GM21576 (cell line): ENCODE results near the gene EYA3.
"Not testable (repeated sequence)": the region's sequence is repeated elsewhere in the genome, so short reads cannot be mapped to it uniquely, and the experiment has no call there.

ENCODE experiments used
- ATAC-seq: cut with Tn5 transposase; IDR thresholded peaks from one replicate; pipeline ENCODE4 v1.9.1; 2021; ENCODE audit warnings: mild to moderate bottlenecking, moderate library complexity; ENCODE audit not compliant: unreplicated experiment

EYA3 gene

DNA sequence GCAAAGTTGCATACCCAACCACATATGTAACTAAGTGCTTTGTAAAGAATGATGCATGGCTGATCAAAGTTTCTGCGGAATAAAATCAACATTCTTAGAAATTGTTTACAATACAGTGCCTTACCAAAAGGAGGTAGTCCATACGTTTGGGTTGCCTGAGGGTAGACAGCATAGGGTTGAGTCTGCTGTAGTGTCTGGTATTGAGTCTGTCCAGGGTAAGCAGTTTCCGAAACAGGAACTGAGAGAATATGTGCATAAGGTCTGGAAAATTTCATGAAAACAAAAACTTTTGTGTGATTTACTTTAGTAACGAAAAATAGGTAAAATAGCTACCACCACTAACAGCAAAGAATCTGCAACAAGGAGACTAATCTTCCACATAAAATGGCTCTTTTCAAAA, 53.0 kb downstream of the EYA3 start:
- ATAC-seq: no peak

DNA sequence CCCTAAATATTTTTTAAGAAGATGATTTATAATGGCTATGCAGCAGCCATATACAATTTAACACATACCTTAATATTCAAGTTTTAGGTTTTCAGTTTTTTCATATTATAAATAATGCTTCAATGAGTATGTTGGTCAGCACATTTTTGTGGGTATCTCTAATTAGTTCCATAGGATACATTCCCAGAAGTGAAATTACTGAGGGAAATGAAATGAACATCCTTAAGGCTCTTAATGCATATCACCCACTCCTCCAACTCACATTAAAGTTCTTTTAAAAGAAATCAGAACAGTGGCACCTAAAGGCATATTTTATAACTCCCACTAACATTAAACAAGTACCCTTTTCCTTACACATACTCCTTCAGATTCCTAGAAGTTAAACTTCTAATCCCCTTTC, 56.1 kb downstream of the EYA3 start:
- ATAC-seq: no peak

DNA sequence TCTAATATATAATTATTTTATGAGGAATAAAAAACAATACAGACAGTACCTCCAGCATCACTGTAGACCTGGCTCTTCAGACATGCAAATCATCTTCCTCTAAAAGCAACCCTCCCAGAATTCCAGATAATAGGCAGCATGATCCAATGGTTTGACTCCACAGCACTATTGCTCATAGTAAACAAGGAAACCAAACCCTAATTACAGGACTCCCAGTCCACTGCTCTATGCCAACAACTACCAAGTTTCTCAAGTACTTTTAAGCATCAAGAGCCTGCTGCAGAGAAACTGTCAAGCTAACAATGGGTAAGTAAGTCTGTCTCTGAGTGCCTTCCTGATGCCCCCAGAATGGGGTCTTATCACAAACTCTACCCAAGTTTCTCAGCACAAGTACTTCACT, 57.2 kb downstream of the EYA3 start:
- ATAC-seq: no peak

- no peak for ATAC-seq
Measured at GRCh38 chr1:28028873-28029654, 59.3 kb downstream of the EYA3 start.

DNA sequence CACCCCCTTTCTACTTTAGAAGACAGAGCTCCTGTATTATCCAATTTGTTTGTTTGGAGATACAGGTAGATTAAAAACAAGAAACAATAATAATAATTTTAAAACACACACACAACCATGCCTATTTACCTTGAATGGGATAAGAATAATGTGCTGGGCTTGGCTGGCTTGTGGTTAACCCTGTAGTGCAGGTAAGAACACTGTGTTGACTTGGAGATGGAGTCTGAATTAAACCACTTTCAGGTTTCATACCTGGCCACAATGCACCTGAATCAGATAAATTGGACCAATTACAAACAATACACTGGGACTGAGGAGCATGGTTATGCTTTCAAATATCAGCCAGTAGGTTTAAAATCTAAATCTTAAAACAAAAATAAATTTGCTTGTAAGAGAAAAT, 60.8 kb downstream of the EYA3 start:
- ATAC-seq: no peak

DNA sequence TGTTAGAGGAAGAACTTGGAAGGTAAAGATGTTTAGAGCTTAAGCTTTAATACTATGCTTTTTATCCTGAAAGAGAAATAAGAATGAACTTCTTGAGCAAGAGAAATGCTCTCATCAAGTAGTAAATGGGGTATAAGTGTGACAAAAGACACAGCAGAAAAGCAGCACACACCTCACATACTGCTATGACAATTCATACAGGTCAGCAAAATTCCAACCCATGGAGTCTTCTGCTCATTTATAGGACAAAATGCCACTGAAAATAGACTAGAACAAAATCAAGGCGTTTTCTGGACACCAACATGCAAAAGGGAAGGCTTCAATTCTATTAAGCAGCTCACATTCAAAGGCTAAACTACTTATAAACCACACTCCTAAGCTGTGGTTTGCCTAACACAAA, 61.2 kb downstream of the EYA3 start:
- ATAC-seq: no peak

DNA sequence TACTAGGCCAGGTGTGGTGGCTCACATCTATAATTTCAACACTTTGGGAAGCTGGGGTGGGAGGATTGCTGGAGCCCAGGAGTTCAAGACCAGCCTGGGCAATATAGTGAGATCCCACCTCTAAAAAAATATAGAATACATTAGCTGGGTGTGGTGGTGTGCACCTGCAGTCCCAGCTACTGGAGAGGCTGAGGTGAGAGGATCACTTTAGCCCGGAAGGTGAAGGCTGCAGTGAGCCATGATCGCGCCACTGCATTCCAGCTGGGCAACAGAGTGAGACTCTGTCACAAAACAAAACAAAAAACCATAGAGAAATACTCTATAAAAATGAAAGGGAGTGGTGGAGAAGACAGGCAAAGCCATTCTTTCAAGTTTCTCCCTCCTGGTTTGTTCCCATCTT, 62.1 kb downstream of the EYA3 start:
- ATAC-seq: no peak

GRCh38 chr1:28021064-28021463, 67.3 kb downstream of the EYA3 start:
- ATAC-seq: no peak

DNA sequence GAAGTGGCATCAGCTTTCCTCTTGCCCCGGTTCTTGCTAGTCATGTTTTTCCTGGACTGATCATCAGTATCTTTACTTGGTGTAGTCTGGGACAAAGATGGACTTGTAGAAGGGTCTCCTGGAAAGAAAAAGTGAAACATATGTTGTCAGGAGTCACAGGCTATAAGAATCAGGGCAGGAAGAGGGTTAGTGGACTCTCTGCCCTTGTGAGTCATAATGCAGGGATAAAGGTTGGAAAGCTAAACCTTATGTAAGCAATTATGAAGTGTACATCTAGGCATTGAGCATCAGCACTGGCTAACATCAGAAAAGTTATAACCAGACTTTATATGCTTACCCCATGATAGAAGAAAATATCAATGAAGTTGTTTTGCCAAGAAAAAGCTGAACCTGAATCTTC, 77.4 kb downstream of the EYA3 start:
- ATAC-seq: no peak

DNA sequence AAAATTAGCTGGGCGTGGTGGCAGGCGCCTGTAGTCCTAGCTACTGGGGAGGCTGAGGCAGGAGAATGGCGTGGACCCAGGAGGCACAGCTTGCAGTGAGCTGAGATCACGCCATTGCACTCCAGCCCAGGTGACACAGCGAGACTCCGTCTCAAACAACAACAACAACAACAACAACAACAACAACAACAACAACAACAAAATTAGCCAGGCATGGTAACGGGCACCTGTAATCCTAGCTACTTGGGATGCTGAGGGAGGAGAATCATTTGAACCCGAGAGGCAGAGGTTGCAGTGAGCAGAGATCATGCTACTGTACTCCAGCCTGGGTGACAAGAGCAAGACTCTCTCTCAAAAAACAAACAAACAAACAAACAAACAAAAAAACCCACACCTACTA, 85.3 kb downstream of the EYA3 start:
- not testable (repeated sequence) for ATAC-seq

DNA sequence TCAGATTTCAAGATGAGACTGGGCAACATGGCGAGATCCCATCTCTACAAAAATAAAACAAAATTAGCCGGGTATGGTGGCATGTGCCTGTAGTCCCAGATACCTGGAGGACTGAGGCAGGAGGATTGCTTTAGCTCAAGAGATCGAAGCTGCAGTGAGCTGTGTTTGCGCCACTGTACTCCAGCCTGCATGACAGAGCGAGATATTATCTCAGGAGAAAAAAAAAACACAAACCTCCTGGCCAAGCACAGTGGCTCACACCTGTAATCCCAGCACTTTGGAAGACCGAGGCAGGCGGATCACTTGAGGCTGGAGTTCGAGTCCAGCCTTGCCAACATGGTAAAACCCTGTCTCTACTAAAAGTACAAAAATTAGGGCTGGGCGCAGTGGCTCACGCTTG, 85.8 kb downstream of the EYA3 start:
- ATAC-seq: no peak

DNA sequence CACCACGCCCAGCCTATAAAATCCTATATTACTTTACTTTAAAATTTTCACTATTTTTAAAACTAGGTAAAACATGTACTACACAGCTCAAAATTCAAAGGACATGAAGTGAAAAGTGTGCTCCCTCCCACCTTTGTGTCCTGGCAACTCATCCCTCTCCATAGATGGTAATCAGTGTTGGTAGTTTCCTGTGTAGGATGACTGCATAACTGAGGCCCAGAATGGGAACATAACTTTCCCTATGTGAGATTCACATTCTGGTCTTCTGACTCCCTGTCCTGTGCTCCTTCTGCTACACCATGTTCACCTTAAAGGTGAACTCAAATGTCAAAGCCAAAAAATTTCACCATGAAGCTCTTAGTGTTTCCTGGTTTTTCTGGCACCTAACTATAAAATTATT, 89.4 kb downstream of the EYA3 start:
- ATAC-seq: no peak

GRCh38 chr1:27994526-27994925, 93.9 kb downstream of the EYA3 start:
- ATAC-seq: not testable (repeated sequence)

- ATAC-seq: no peak
Measured at GRCh38 chr1:27994060-27994459, 94.3 kb downstream of the EYA3 start.

DNA sequence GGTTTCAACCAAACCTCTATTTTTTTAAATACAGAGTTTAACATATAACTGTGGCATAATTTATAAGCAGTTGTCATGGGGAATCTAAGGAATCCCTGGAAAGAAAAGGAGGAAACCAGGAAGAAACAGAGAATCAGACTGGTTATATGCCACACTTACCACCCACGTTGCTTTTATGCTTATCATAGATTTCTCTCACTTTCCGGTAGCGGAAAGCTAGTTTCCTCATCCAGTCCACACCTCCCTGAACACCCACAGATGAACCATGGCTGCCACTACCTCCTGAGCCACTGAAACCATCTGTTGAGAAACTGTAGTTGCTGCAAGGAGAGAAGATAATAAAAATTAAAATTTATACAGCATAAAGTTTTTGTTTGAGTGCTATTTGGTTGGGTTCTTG, 95.2 kb downstream of the EYA3 start:
- ATAC-seq: no peak

DNA sequence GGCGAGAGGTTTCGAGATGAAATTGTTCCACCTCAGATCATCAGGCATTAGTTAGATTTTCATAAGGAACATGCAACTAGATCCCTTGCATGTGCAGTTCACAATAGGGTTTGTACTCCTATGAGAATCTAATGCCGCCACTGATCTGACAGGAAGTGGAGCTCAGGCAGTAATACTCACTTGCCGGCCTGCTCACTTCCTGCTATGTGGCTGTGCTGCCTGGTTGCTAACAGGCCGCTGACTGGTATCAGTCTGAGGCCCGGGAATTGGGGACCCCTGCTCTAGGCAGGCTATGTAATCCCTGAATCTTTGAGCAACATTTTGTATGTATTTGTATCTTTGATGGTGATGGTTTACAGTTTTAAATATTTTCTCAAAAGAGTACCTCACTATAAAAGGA, 96.1 kb downstream of the EYA3 start:
- ATAC-seq: no peak

DNA sequence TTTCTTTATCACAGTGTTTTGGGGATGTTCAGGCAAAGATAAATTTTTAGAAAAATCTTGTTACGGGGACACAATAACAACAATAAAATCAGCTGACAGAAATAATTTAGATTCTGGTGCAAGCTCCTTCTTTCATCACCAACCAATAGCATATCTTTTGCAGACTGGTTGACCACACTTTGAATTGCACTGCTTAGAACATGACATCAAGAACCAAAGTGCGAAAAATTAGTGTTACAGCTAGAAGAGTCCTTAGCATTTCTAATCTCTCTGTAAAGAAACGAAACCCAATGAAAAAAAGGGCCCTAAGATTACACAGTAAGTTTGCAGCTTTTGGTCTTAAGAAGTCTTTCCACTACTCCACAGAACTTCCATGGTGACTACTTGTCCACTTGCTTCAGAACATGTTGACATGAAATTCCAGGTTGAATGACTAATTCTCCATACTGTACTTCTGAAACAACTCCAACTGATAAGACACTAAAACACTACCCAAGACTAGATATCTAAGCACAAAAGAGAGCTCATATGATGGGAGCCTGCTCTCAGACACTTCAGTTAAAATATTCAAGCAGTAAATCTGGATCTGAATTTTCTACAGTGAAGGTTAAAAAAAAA, 97.4 kb downstream of the EYA3 start:
- no peak for ATAC-seq

DNA sequence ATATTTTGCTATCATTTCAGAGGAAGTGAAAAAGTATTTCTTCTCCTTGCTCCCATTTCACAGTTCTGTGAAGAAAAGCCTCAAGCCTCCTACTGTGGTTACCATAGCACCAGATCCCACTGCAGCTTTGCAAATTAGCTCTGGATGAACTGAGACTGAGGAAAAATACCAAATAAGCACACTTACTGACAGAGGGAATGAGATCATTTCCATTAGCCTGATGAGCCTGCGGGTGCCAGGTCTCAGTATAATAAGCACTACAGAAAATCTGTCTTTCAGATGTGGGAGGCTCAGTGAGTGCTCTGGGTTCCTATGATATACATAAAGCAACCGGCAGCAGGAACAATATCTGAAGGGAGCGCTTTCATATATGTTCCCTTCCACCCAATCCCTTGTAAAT, 107.3 kb downstream of the EYA3 start:
- ATAC-seq: no peak

DNA sequence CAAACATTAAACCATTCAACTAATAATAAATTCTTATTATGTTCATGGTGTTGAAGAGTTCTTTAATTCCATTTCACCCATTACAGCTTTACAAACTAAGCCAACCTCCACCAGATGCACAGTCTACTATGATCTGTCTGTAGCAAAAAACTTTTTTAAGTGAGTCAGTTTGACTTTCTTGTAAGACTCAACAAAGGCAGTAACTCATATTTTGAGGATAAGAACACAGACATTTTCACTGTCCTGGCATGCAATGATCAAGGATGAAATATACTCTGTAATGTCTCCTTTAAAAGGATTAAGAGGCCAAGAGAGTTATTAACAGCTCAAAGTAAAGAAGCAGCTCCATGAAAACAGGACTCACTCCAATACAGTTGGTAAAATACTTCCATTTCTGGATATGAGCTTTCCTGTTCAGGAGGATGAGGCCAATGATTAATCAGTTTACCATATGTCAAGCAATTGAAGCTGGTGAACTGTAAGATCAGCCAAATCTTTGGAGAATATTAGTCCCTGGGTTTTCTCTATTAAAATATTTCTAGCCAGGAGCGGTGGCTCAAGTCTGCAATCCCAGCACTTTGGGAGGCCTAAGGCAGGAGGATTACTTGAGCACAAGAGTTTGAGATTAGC, 108.1 kb downstream of the EYA3 start:
- no peak for ATAC-seq

DNA sequence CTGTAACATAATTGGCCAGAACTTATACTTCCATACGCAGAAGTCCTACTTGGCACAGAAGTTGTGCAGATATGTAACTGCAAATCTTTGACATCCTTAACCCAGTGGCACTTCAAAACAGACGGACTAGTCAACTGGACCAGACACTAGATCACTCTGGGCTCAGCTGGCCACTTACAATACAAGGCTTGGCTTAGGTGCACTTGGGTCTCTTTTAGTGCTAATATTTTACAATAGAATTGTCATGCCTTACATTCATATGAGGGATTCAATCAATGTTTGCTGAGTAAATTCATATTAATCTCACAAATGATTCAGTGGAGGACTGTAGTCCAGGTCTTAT, 108.6 kb downstream of the EYA3 start:
- no peak for ATAC-seq

DNA sequence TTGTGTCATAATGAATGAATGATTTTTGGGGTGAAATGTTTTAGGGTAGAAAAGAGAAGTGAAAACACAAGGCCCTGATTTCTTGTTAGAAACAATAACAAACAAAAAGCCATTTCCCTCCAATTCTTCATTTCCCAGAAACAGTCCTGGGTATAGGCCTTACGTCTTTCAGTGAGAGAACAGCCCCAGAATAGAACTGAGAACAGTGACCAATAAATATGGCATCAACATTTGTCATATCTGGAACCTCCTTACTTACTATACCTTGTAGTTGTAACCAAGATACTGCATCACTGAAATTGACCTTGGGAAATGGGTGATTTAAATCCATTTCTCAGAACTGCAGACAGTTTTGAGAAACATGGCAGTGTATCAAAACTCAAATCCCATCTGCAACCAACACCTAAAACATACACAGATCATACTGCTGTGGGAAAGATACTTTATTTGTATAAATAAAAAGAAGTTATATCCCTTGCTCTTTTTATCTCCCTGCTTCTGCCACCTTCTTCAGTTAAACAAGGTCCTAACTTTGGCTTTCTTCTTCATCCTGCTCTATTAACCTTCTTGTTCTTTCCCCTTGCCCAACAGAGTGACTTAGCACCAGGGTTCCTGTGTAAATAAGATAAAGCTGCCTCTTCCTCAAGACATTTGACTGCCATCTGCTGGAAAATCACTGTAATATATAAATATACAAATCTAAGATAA, 109.1 kb downstream of the EYA3 start:
- ATAC-seq: no peak

- no peak for ATAC-seq
Measured at GRCh38 chr1:27974417-27974781, 114.0 kb downstream of the EYA3 start.
